ENCODE data around the gene DNAH7. TPM values are rescaled to one million over a fixed set of nuclear protein-coding genes. Genes with fewer than 3 reads are reported as not detected.

The DNAH7 gene
- total RNA-seq, 1 donor from 2014 or later, result 0.05 TPM

- ATAC-seq, result no peak
- no peak for DNase-seq (ENCODE audit: missing footprints)
- intact Hi-C loops (cut with DNase I), result no loop called here
Measured at GRCh38 chr2:196083601-196084000, 15.0 kb upstream of the DNAH7 start.

DNA sequence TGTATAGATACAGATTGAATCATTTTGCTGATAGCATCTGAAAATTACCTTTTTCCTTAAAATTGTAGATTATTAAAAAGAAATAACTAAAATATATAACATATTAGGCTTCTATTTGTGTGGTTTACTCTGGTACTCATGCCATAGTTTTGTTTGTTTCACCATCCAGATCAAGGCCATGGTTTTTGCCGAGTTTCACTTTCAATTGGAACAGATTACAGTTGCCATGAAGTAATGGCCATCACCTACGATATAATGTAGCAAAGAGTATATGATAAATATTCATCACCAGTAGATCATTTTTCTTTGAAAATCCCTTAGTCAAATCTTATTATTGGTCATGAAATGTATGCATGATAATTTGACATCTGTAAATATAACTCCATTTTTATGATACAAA lies 11.9 kb upstream of the DNAH7 start:
- intact Hi-C loops (cut with DNase I), result no loop called here
- ATAC-seq (no peak), DNase-seq (ENCODE audit: missing footprints) (no peak)

GRCh38 chr2:196079052-196079451 lies 10.4 kb upstream of the DNAH7 start:
- no peak for ATAC-seq
- DNase-seq (ENCODE audit: missing footprints), result no peak
- intact Hi-C loops (cut with DNase I), result loop anchor here (5.0 to 10.0 kb wide), 4 partner anchors 93 to 683 kb away; partner anchors contain the start of gene STK17B

GRCh38 chr2:196077821-196078220 lies 9.2 kb upstream of the DNAH7 start:
- no peak for ATAC-seq
- intact Hi-C loops (cut with DNase I), result loop anchor here (5.0 to 10.0 kb wide), 4 partner anchors 94 to 684 kb away; partner anchors contain the start of gene STK17B
- no peak for DNase-seq (ENCODE audit: missing footprints)

- ATAC-seq (no peak), DNase-seq (ENCODE audit: missing footprints) (no peak)
- intact Hi-C loops (cut with DNase I), result loop anchor here (5.0 to 10.0 kb wide), 4 partner anchors 95 to 685 kb away; partner anchors contain the start of gene STK17B
Measured at GRCh38 chr2:196076778-196077568, 8.3 kb upstream of the DNAH7 start.

DNA sequence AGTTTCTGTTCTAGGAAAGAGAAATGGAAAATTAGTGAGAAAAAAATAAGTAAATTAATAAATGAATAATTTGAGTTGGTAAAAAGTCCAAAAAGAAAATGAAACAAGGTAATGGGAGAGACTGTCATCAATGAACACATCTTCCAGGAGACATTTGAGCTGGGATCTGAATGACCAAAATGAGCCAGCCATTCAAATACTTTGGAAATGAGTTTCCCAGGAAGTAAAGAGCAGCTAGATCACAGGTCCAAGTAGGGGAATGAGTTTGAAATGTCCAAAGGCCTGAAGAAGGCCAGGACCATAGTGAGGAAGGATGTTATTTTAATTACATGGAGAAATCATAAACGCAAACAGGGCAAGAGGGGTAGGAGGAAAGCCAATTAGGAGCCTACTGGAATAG lies 6.6 kb upstream of the DNAH7 start:
- DNase-seq (ENCODE audit: missing footprints), result no peak
- no peak for ATAC-seq
- intact Hi-C loops (cut with DNase I), result loop anchor here (5.0 to 10.0 kb wide), 4 partner anchors 97 to 687 kb away; partner anchors contain the start of gene STK17B

DNA sequence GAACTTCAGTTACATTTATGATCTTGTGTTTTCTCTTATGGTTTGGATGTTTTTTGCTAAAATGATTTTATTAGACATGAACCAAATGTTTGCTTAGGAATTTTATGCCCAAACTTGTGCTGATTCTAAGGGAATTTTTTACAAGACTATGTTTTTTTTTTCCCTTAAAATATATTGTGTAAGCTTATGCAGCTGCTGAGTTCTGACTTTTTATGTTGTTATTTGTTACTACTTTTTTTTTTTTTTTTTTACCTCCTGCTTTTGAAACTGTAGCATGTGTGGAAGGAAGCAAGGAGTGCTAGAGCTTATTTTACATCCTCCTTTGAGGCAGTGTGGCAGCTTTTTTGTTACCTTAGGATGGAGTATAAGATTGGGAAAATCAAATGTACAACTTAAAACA lies 6.0 kb upstream of the DNAH7 start:
- ATAC-seq (no peak), DNase-seq (ENCODE audit: missing footprints) (no peak)
- intact Hi-C loops (cut with DNase I), result loop anchor here (5.0 to 10.0 kb wide), 4 partner anchors 98 to 688 kb away; partner anchors contain the start of gene STK17B

DNA sequence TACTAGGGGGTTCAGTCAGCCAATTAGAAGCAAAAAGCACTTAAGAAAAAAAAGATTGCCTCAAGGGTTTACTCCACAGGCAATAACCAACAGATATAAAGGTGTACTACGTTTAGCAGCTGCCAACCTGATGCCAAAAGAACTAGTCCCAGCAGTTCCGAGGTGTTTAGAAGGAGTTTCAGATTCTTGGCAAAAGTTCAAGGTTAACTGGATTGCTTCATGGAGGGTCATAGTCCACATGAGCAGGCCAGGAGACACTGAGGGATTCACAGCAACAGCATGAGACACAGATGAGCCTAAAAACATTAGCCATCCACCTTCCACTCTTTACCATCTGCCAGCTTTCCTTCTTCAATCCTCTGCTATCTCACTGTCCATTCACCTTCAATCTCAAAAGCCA lies 4.9 kb upstream of the DNAH7 start:
- no peak for DNase-seq (ENCODE audit: missing footprints)
- ATAC-seq, result no peak
- intact Hi-C loops (cut with DNase I), result loop anchor here (10.0 kb wide), 1 partner anchor 361 kb away; no protein-coding TSS in a partner anchor

GRCh38 chr2:196067088-196067382 lies 1.6 kb downstream of the DNAH7 start:
- DNase-seq (ENCODE audit: missing footprints) (no peak), ATAC-seq (no peak)
- intact Hi-C loops (cut with DNase I), result loop anchor here (5.0 to 10.0 kb wide), 2 partner anchors 400 to 492 kb away; no protein-coding TSS in a partner anchor

DNA sequence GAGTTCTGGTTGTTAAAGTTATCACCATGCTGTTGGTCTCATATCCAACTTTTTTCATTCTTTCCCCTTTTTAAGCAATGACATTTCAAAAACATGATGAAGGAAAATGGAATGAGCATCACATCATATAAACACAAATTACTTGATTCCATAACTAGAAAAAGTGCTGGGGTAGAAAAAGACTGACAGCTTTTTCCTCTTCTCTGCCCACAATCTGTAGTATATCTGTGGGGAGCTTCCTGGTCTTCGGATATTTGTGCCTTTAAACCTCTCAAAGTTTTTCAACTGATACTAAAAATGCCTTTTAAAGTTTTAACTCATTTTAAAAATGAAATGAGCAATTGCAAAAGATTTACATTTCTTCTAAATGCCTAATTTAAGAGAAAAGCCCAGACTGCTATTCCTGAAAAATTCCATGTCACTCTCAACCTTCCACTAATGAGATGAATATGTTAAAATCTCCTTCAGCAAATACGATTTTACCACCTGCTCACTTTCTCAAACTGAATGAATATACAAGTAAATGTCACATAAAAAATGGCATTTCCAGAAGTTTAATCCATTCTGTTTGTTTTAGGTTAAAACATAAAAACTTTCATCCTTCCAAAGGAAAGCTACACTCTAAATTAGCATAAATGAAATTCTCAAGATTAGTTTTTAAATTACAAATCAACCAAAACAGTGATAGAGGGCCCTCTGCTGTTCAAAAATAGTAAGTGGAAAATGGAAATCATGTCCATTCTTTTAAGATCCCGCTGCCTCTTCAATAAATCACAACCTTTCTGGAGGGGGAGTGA lies 2.1 kb downstream of the DNAH7 start:
- DNase-seq (ENCODE audit: missing footprints) (no peak), ATAC-seq (no peak)
- intact Hi-C loops (cut with DNase I), result loop anchor here (5.0 to 10.0 kb wide), 2 partner anchors 399 to 492 kb away; no protein-coding TSS in a partner anchor

- DNase-seq (ENCODE audit: missing footprints) (no peak), ATAC-seq (no peak)
- intact Hi-C loops (cut with DNase I), result loop anchor here (10.0 kb wide), 1 partner anchor 489 kb away; no protein-coding TSS in a partner anchor
Measured at GRCh38 chr2:196063773-196064172, 4.9 kb downstream of the DNAH7 start.

- no peak for ATAC-seq
- intact Hi-C loops (cut with DNase I), result no loop called here
- no peak for DNase-seq (ENCODE audit: missing footprints)
Measured at GRCh38 chr2:196059491-196059960, 9.1 kb downstream of the DNAH7 start.

DNA sequence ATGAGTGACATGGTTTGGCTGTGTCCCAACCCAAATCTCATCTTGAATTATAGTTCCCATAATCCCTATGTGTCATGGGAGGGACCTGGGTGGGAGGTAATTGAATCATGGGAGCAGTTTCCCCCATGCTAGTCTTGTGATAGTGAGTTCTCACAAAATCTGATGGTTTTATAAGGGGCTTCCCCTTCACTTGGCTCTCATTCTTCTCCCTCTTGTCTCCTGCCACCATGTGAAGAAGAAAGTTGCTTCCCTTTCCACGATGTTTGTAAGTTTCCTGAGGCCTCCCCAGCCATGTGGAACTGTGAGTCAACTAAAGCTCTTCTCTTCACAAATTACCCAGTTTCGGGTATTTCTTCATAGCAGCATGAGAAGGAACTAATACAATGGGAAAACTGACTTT lies 14.0 kb downstream of the DNAH7 start:
- DNase-seq (ENCODE audit: missing footprints) (no peak), ATAC-seq (no peak)
- intact Hi-C loops (cut with DNase I), result no loop called here

DNA sequence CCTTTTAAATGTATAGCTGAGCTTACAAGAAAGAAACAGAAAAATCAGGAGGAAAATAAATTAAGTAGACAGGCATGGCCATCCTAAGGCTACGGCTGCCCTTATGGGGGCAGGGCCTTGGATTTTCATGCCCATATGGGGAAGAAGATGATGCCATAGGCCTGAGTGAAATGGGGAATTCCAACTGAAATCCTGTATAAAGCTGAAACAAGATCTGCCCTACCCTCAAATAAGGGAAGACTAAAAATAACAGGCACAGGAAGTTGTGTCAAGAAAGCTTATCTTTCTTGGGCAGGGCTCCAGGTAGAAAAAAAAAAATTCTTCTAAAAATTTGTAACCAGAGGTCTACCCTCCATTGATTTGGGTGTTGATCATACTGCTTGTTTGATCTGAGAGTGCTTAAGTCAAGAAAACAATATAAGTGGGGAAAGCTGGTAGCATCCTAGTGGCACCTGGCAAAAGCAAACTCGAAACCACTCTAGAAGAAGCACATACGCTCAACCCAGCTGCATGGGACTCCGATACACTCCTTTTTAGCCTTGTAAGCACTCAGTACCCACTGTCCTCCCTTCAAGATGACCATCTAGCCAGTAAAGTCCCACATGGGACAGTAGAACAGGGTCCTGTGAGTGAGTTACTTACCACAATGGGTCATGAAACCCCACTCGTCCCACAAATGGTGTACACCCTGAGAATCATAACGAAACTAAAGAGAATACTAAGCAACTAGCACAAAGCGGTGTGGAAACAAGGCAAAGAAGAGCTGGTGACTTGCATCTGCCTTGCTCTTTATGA lies 22.3 kb downstream of the DNAH7 start:
- intact Hi-C loops (cut with DNase I), result no loop called here
- ATAC-seq (no peak), DNase-seq (ENCODE audit: missing footprints) (no peak)

- no peak for ATAC-seq
- intact Hi-C loops (cut with DNase I), result no loop called here
- no peak for DNase-seq (ENCODE audit: missing footprints)
Measured at GRCh38 chr2:196041786-196042185, 26.9 kb downstream of the DNAH7 start.

- ATAC-seq (no peak), DNase-seq (ENCODE audit: missing footprints) (no peak)
- intact Hi-C loops (cut with DNase I), result no loop called here
Measured at GRCh38 chr2:196040218-196040617, 28.4 kb downstream of the DNAH7 start.

DNA sequence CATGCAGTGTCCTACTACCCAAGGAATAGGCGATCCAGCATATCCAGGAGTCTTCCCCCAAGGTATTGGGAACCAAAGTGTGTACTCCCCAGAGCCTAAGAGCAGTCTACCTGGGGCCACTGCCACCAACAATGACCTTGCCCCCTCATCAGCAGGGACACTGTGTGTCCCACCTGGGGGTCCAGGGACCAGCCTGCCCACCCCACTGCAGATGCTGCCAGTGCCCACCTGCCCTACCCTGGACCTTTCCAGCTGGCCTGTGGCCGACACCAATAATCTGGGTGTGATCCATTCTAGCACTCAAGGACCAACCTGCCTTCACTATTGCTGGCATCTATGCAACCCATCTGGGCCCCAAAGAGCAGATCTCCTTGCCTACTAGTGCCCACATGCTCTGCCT lies 32.2 kb downstream of the DNAH7 start:
- DNase-seq (ENCODE audit: missing footprints) (no peak), ATAC-seq (no peak)
- intact Hi-C loops (cut with DNase I), result no loop called here

- ATAC-seq (no peak), DNase-seq (ENCODE audit: missing footprints) (no peak)
- intact Hi-C loops (cut with DNase I), result no loop called here
Measured at GRCh38 chr2:196018037-196018436, 50.6 kb downstream of the DNAH7 start.

GRCh38 chr2:196012314-196012713 lies 56.3 kb downstream of the DNAH7 start:
- intact Hi-C loops (cut with DNase I), result no loop called here
- no peak for DNase-seq (ENCODE audit: missing footprints)
- no peak for ATAC-seq

All from Right ventricle myocardium inferior (tissue), 1 donor.